ENCODE measurements around the gene AURKAIP1.

- TF ChIP-seq, protein P1, sequence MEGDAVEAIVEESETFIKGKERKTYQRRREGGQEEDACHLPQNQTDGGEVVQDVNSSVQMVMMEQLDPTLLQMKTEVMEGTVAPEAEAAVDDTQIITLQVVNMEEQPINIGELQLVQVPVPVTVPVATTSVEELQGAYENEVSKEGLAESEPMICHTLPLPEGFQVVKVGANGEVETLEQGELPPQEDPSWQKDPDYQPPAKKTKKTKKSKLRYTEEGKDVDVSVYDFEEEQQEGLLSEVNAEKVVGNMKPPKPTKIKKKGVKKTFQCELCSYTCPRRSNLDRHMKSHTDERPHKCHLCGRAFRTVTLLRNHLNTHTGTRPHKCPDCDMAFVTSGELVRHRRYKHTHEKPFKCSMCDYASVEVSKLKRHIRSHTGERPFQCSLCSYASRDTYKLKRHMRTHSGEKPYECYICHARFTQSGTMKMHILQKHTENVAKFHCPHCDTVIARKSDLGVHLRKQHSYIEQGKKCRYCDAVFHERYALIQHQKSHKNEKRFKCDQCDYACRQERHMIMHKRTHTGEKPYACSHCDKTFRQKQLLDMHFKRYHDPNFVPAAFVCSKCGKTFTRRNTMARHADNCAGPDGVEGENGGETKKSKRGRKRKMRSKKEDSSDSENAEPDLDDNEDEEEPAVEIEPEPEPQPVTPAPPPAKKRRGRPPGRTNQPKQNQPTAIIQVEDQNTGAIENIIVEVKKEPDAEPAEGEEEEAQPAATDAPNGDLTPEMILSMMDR (IDR thresholded peaks at IDR 0.05; ENCODE audit: low read depth, low read length): no peak
- TF ChIP-seq EZH2phosphoT487 (IDR thresholded peaks at IDR 0.05; ENCODE audit: low read depth): no peak
These were observed 5.9 kb upstream of the AURKAIP1 start for GRCh38 chr1:1380860-1381259.

Measured in OCI-LY3 (cell line).